WTC11 (cell line): ENCODE results near the gene NTN5.

Source experiments
- ATF6 ChIP-seq: sonication (generic); formaldehyde crosslinking; IDR thresholded peaks from 2 replicates; pipeline ENCODE4 v1.8.1; 2023; ENCODE audit warnings: mild to moderate bottlenecking, missing genetic modification reagents
- CREM ChIP-seq: sonication (generic); formaldehyde crosslinking; IDR thresholded peaks from 2 replicates; pipeline ENCODE4 v1.8.1; 2022; ENCODE audit warnings: mild to moderate bottlenecking, missing genetic modification reagents, moderate library complexity
- CTCF ChIP-seq: fragments of 200-600 bp; IDR thresholded peaks from 2 replicates; pipeline ENCODE4 v1.8.0; 2022; ENCODE audit warnings: antibody characterized with exemption
- ESRRA ChIP-seq: sonication (generic); formaldehyde crosslinking; IDR thresholded peaks from 2 replicates; pipeline ENCODE4 v1.8.1; 2022; ENCODE audit warnings: mild to moderate bottlenecking, missing genetic modification reagents, borderline replicate concordance
- FOXJ3 ChIP-seq: sonication (generic); formaldehyde crosslinking; IDR thresholded peaks from 2 replicates; pipeline ENCODE4 v1.9.0; 2021; ENCODE audit warnings: missing genetic modification reagents, mild to moderate bottlenecking, borderline replicate concordance
- NFE2L1 ChIP-seq: sonication (generic); formaldehyde crosslinking; IDR thresholded peaks from 2 replicates; pipeline ENCODE4 v1.8.1; 2023; ENCODE audit warnings: missing genetic modification reagents
- RELA ChIP-seq: sonication (generic); formaldehyde crosslinking; IDR thresholded peaks from 2 replicates; pipeline ENCODE4 v1.8.1; 2022; ENCODE audit warnings: missing genetic modification reagents, mild to moderate bottlenecking, borderline replicate concordance
- SMAD4 ChIP-seq: sonication (generic); formaldehyde crosslinking; IDR thresholded peaks from 2 replicates; pipeline ENCODE4 v1.8.0; 2022; ENCODE audit warnings: mild to moderate bottlenecking, missing genetic modification reagents
- SOX15 ChIP-seq: fragments of 250-450 bp; sonication (Bioruptor Pico); IDR thresholded peaks from 2 replicates; pipeline ENCODE4 v1.9.0; 2021; ENCODE audit warnings: mild to moderate bottlenecking
- USF1 ChIP-seq: sonication (generic); formaldehyde crosslinking; IDR thresholded peaks from 2 replicates; pipeline ENCODE4 v1.8.0; 2022; ENCODE audit warnings: mild to moderate bottlenecking, missing genetic modification reagents

GRCh38 chr19:48689449-48689848 lies 16.6 kb upstream of the NTN5 start:
- no peak for TF ChIP-seq CTCF
- no peak for TF ChIP-seq SOX15 (CRISPR knock-in tag)
- TF ChIP-seq SMAD4 (CRISPR knock-in tag) = no peak
- TF ChIP-seq RELA (CRISPR knock-in tag) = no peak
- TF ChIP-seq FOXJ3 (CRISPR knock-in tag) = no peak
- no peak for TF ChIP-seq ESRRA
- no peak for TF ChIP-seq CREM
- TF ChIP-seq USF1 (CRISPR knock-in tag) = no peak
- TF ChIP-seq NFE2L1 (CRISPR knock-in tag) = no peak
- no peak for TF ChIP-seq ATF6 (CRISPR knock-in tag)
